ENCODE data around the gene TECPR1.

TECPR1 gene

GRCh38 chr7:98287486-98287959 is 35.5 kb upstream of the TECPR1 start:
- no peak overlapping the region for H3K27ac ChIP-seq (replicated peaks)
- no peaks in the 10 kb centered on the region for H3K27me3 ChIP-seq (ENCODE audit: insufficient read depth, poor library complexity, severe bottlenecking)
- no peak overlapping the region for H3K4me3 ChIP-seq (replicated peaks; ENCODE audit: insufficient read depth, low read length)
- no peak for DNase-seq (ENCODE audit: low read depth in 1 of 2, low spot score in 1 of 2)
- TF ChIP-seq POLR2AphosphoS5 (IDR thresholded peaks at IDR 0.05; ENCODE audit: low read depth) (no peak), CTCF (IDR thresholded peaks at IDR 0.05; ENCODE audit: insufficient read depth, low read length) (no peak), GABPA (IDR thresholded peaks at IDR 0.05; ENCODE audit: low read depth) (no peak), SPI1 (IDR thresholded peaks at IDR 0.05; ENCODE audit: borderline replicate concordance, low read depth) (no peak), REST (IDR thresholded peaks at IDR 0.05; ENCODE audit: insufficient replicate concordance, low read depth) (no peak)

GRCh38 chr7:98286701-98287485 is 34.9 kb upstream of the TECPR1 start:
- no peak overlapping the region for H3K4me3 ChIP-seq (replicated peaks; ENCODE audit: insufficient read depth, low read length)
- no peak for DNase-seq (ENCODE audit: low read depth in 1 of 2, low spot score in 1 of 2)
- H3K27me3 ChIP-seq (ENCODE audit: insufficient read depth, poor library complexity, severe bottlenecking): no peaks in the 10 kb centered on the region
- TF ChIP-seq REST (IDR thresholded peaks at IDR 0.05; ENCODE audit: insufficient replicate concordance, low read depth): no peak
- TF ChIP-seq CTCF (IDR thresholded peaks at IDR 0.05; ENCODE audit: insufficient read depth, low read length): no peak
- TF ChIP-seq SPI1 (IDR thresholded peaks at IDR 0.05; ENCODE audit: borderline replicate concordance, low read depth): no peak
- no peak for TF ChIP-seq POLR2AphosphoS5 (IDR thresholded peaks at IDR 0.05; ENCODE audit: low read depth)
- no peak for TF ChIP-seq GABPA (IDR thresholded peaks at IDR 0.05; ENCODE audit: low read depth)
- H3K27ac ChIP-seq (replicated peaks): no peak overlapping the region

- DNase-seq (ENCODE audit: low read depth in 1 of 2, low spot score in 1 of 2): peak in 1 of 2 experiments; percentile 51
- Histone ChIP-seq H3K4me3 (replicated peaks; ENCODE audit: insufficient read depth, low read length) (no peak overlapping the region), H3K27ac (replicated peaks) (peak overlapping the region; percentile 6)
Observed at GRCh38 chr7:98286093-98286539, 34.1 kb upstream of the TECPR1 start.

More at GRCh38 chr7:98286093-98286539, 34.1 kb upstream of the TECPR1 start:
- TF ChIP-seq SPI1 (IDR thresholded peaks at IDR 0.05; ENCODE audit: borderline replicate concordance, low read depth) (peak; percentile 59; the same call in 1 of the 2 replicates), REST (IDR thresholded peaks at IDR 0.05; ENCODE audit: insufficient replicate concordance, low read depth) (no peak)
- no peaks in the 10 kb centered on the region for H3K27me3 ChIP-seq (ENCODE audit: insufficient read depth, poor library complexity, severe bottlenecking)
